Gastroesophageal sphincter (tissue), 3 donors: ENCODE measurements around the gene KLHL2.
"Not testable (repeated sequence)": the region's sequence is repeated elsewhere in the genome, so short reads cannot be mapped to it uniquely, and the experiment has no call there.

ENCODE experiments used
- POLR2A ChIP-seq, 2 donors: fragments of 450-650 bp; IDR thresholded peaks; one replicate each; pipeline ENCODE4 v1.6.1; 2017; ENCODE audit warnings: antibody characterized with exemption in 2 of 2, mild to moderate bottlenecking in 2 of 2, moderate library complexity in 1 of 2
- POLR2AphosphoS5 ChIP-seq: sonication (generic); formaldehyde crosslinking; IDR thresholded peaks from one replicate; pipeline ENCODE4 v1.6.1; 2017; ENCODE audit warnings: antibody characterized with exemption
- TF ChIP-seq, protein P1 (sequence below), 4 experiments: fragments of 200-600 bp in 2 of 4; fragments of 450-650 bp in 2 of 4; sonication (generic) in 1 of 4; IDR thresholded peaks; one replicate each; pipeline ENCODE4 v1.5.1; 2017 to 2019; ENCODE audit warnings: antibody characterized with exemption in 4 of 4, mild to moderate bottlenecking in 2 of 4, moderate library complexity in 2 of 4

DNA sequence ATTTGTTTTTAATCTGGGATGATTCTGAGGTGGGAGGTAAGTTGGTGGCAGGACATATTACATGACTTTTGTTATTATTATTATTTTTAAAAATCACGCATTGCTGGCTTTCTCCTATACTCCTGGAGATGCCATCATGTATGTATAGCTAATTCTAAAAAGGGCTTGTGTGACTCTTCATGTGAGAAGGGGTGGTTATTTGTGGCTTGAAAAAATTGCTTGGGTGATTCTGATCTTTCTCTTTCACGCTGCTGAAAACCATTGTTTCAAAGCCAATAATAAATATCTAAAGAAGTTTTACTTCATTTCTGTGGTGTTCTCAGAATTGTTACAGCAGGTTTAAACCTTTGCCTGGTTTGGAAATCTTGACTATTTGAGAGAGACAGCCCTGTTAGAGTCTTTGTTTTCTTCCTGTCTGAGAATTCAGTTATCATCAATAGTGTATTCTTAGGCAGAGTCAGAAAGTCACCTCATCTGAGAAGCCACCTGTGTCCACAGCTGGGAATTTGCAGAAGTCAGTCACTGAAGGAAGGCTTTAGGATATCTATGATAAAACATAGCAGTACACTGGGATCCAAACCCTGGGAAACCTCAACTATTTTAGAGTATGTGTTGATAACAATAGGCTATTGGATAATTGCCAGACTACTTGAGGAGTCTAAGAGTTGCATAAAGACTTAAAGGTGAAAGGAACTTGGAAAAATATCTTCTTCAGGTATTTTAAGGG is 8.6 kb downstream of the KLHL2 start:
- TF ChIP-seq, protein P1, sequence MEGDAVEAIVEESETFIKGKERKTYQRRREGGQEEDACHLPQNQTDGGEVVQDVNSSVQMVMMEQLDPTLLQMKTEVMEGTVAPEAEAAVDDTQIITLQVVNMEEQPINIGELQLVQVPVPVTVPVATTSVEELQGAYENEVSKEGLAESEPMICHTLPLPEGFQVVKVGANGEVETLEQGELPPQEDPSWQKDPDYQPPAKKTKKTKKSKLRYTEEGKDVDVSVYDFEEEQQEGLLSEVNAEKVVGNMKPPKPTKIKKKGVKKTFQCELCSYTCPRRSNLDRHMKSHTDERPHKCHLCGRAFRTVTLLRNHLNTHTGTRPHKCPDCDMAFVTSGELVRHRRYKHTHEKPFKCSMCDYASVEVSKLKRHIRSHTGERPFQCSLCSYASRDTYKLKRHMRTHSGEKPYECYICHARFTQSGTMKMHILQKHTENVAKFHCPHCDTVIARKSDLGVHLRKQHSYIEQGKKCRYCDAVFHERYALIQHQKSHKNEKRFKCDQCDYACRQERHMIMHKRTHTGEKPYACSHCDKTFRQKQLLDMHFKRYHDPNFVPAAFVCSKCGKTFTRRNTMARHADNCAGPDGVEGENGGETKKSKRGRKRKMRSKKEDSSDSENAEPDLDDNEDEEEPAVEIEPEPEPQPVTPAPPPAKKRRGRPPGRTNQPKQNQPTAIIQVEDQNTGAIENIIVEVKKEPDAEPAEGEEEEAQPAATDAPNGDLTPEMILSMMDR (IDR thresholded peaks at IDR 0.05): not testable (repeated sequence)
- TF ChIP-seq POLR2A (IDR thresholded peaks at IDR 0.05); POLR2AphosphoS5: not testable (repeated sequence)
